SIG-M5 (cell line): Measurements from ENCODE around the gene POMGNT1.

Experiments used
- DNase-seq: peaks from one replicate; lab custom pipeline; 2025; lab: John Stamatoyannopoulos, UW

Gene POMGNT1

GRCh38 chr1:46210561-46210960 lies 12.3 kb upstream of the POMGNT1 start:
- DNase-seq, result no peak

GRCh38 chr1:46206399-46206798 lies 8.2 kb upstream of the POMGNT1 start:
- DNase-seq, result no peak

- DNase-seq, result no peak
Observed at GRCh38 chr1:46205791-46206190, 7.6 kb upstream of the POMGNT1 start.

- DNase-seq, result no peak
Observed at GRCh38 chr1:46205141-46205540, 6.9 kb upstream of the POMGNT1 start.

- no peak for DNase-seq
Observed at GRCh38 chr1:46204406-46204742, 6.1 kb upstream of the POMGNT1 start.

GRCh38 chr1:46203738-46204405 lies 5.6 kb upstream of the POMGNT1 start:
- no peak for DNase-seq

DNA sequence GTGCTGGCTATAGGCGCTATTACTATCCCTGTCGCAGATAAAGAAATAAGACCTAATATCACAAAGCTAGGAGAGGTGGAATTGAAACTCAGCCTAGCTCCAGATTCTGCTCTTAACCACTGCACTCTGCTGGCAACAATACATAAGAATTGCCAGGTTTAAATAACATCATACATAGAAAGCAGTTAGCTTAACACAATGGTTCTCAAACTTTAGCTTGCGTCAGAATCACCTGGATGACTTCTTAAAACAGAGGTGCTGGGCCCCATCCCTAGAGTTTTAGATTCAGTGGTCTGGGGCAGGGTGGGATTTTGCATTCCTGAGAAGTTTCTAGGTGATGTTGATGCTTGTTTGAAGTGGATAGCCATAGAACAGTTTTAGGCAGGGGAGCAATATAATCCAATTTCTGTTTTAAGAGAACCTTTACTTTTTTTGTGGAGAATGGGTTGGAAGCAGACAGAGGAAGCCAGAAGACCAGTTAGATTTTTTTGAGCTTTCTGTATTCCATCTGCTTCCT lies 1.1 kb upstream of the POMGNT1 start:
- no peak for DNase-seq

DNA sequence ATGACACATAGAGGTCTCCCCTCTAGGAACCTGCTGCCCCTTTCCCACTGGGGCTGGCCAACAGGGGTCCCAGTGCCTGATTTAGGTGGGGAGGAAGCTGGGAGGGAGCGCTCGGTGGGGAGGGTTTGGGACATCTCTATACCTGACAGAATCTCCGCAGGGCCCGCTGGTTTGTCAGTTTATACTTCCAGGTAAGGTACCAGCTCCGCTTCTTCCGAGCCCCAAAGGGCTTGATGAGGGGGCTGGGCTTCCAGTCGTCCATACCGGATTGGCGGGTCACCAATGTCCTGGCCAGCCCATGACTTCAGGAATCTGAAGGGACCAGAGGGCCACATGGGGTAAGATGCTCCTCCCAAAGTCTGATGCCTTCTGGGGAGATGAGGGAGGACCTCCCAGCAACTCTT lies 672 bp downstream of the POMGNT1 start:
- no peak for DNase-seq

- no peak for DNase-seq
Observed at GRCh38 chr1:46196609-46197008, 1.6 kb downstream of the POMGNT1 start.

DNA sequence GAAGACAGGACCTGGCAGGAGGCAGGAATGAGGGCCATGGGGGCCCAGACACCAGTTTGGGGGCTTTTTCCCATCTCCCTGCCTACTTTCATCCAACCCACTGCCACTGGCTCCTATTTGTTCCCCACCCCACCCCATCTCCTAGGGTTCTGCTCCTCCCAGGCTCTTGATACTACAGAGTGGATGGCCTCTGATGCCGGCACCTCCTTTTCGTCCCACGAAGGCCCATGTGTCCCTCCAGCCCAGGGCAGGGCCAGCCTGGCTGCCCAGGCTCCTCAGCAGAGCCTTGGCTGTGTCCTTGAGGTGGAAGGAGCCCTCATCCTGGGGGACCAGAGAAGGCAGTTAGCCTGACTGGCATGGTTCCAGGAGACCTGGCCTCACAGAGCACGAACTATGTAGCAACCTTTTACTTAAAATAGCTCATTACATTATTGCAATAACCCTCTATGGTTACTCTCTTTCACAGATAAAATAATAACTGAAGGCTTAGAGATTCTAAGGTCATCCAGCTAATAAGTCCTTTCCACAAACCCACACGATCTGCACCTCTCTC lies 3.5 kb downstream of the POMGNT1 start:
- no peak for DNase-seq

GRCh38 chr1:46193984-46194570 lies 4.2 kb downstream of the POMGNT1 start:
- no peak for DNase-seq

GRCh38 chr1:46193285-46193684 lies 4.9 kb downstream of the POMGNT1 start:
- DNase-seq, result no peak

GRCh38 chr1:46192171-46192570 lies 6.1 kb downstream of the POMGNT1 start:
- DNase-seq, result no peak

GRCh38 chr1:46191033-46191701 lies 7.1 kb downstream of the POMGNT1 start:
- no peak for DNase-seq

- no peak for DNase-seq
Observed at GRCh38 chr1:46190539-46190938, 7.7 kb downstream of the POMGNT1 start.

GRCh38 chr1:46188295-46189030 lies 9.8 kb downstream of the POMGNT1 start:
- no peak for DNase-seq

DNA sequence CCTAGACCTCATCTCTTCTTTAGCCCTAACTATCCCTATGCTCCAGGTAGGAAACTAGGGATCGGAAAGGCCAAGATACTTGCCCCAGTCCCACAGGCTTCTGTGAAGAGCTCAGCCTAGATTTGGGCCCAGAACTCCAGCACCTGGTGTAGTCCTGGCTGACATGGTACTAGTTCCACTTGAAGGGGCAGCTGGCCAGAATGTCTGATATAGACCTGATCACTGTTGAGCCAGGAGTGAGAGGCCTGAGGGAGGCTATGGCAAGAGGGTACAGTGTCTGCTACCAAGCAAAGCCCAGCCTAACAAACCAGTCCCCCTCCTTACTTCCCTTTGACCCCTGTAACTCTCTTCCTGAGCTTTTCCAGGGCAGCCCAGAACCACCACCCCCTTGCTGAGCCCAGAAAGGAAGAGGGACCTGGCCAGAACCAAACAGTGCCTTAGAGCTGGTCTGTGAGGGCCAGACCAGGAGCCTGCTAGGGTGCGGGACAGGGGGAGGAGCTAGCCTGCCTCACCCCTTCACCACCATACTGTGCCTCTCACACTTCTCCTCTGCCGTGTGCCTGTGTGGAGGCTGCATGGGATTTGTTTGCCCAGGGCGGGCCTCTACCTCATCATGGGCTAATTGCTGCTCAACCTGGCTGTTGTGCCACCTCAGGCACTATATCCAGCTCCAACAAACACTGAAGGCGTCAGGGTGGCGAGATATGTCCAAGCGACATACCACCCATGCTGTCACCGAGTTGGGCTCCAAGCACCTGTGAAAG lies 10.9 kb downstream of the POMGNT1 start:
- DNase-seq, result no peak

GRCh38 chr1:46186076-46186475 lies 12.2 kb downstream of the POMGNT1 start:
- DNase-seq, result no peak

DNA sequence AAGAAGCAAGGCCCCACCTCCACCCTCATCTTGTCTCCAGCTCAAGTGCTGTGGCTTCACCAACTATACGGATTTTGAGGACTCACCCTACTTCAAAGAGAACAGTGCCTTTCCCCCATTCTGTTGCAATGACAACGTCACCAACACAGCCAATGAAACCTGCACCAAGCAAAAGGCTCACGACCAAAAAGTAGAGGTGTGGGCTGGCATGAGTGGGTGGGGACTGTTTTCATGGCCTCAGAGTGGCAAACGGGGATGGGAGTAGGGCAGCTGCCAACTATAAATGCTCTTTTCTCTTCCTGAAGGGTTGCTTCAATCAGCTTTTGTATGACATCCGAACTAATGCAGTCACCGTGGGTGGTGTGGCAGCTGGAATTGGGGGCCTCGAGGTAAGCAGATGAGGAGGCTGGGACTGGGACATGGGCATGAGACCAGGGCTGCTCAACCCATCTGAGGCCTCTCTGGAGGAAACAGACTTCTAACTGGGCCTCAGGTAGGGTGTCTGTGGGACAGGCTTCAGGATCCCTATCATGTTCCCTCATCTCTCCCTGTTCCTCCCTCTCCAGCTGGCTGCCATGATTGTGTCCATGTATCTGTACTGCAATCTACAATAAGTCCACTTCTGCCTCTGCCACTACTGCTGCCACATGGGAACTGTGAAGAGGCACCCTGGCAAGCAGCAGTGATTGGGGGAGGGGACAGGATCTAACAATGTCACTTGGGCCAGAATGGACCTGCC lies 13.1 kb downstream of the POMGNT1 start:
- DNase-seq, result no peak

GRCh38 chr1:46183926-46184557 lies 14.2 kb downstream of the POMGNT1 start:
- DNase-seq, result no peak
